Measurements from ENCODE around the gene ENAM.
"Not testable (repeated sequence)": the region's sequence is repeated elsewhere in the genome, so short reads cannot be mapped to it uniquely, and the experiment has no call there.

Gene ENAM

GRCh38 chr4:70681704-70682103 is 53.2 kb downstream of the ENAM start:
- Histone ChIP-seq H3K4me3 (replicated peaks; ENCODE audit: low read depth, low read length) (no peak overlapping the region), H3K36me3 (ENCODE audit: control insufficient read depth, insufficient read depth, low read length) (no peaks in the 10 kb centered on the region), H3K27me3 (replicated peaks; ENCODE audit: control insufficient read depth, insufficient read depth, low read length) (no peaks in the 10 kb centered on the region)
- TF ChIP-seq, protein P1, sequence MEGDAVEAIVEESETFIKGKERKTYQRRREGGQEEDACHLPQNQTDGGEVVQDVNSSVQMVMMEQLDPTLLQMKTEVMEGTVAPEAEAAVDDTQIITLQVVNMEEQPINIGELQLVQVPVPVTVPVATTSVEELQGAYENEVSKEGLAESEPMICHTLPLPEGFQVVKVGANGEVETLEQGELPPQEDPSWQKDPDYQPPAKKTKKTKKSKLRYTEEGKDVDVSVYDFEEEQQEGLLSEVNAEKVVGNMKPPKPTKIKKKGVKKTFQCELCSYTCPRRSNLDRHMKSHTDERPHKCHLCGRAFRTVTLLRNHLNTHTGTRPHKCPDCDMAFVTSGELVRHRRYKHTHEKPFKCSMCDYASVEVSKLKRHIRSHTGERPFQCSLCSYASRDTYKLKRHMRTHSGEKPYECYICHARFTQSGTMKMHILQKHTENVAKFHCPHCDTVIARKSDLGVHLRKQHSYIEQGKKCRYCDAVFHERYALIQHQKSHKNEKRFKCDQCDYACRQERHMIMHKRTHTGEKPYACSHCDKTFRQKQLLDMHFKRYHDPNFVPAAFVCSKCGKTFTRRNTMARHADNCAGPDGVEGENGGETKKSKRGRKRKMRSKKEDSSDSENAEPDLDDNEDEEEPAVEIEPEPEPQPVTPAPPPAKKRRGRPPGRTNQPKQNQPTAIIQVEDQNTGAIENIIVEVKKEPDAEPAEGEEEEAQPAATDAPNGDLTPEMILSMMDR (IDR thresholded peaks at IDR 0.05; ENCODE audit: insufficient read depth, low read length, poor library complexity, severe bottlenecking), result no peak
- peak; percentile 57 for DNase-seq (ENCODE audit: extremely low read depth, insufficient read length)

- not testable (repeated sequence) for DNase-seq (ENCODE audit: extremely low read depth, insufficient read length); H3K4me3 ChIP-seq (replicated peaks; ENCODE audit: low read depth, low read length); H3K36me3 ChIP-seq (ENCODE audit: control insufficient read depth, insufficient read depth, low read length); H3K27me3 ChIP-seq (replicated peaks; ENCODE audit: control insufficient read depth, insufficient read depth, low read length)
Observed at GRCh38 chr4:70682142-70682541, 53.6 kb downstream of the ENAM start.

DNA sequence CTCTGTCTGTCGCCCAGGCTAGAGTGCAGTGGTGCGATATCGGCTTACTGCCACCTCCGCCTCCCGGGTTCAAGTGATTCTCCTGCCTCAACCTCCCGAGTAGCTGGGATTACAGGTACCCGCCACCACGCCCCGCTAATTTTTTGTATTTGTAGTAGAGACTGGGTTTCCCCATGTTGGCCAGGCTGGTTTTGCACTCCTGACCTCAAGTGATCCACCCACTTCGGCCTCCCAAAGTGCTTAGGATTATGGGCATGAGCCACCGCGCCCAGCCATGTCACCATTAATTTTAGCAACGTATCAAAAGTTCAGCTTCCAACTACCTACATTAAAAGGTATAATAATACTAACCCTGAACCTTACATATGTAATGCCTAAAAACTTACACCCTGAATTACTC is 58.8 kb downstream of the ENAM start:
- TF ChIP-seq, protein P1 (IDR thresholded peaks at IDR 0.05; ENCODE audit: insufficient read depth, low read length, poor library complexity, severe bottlenecking), result no peak
- peak overlapping the region; percentile 96 for H3K4me3 ChIP-seq (replicated peaks; ENCODE audit: low read depth, low read length)
- no peak for DNase-seq (ENCODE audit: extremely low read depth, insufficient read length)
- H3K36me3 ChIP-seq (ENCODE audit: control insufficient read depth, insufficient read depth, low read length), result no peaks in the 10 kb centered on the region
- H3K27me3 ChIP-seq (replicated peaks; ENCODE audit: control insufficient read depth, insufficient read depth, low read length), result no peaks in the 10 kb centered on the region

- peak; percentile 93 for DNase-seq (ENCODE audit: extremely low read depth, insufficient read length)
- TF ChIP-seq, protein P1 (IDR thresholded peaks at IDR 0.05; ENCODE audit: insufficient read depth, low read length, poor library complexity, severe bottlenecking), result peak; percentile 98
- H3K36me3 ChIP-seq (ENCODE audit: control insufficient read depth, insufficient read depth, low read length), result no peaks in the 10 kb centered on the region
- no peaks in the 10 kb centered on the region for H3K27me3 ChIP-seq (replicated peaks; ENCODE audit: control insufficient read depth, insufficient read depth, low read length)
- H3K4me3 ChIP-seq (replicated peaks; ENCODE audit: low read depth, low read length), result peak within 1 kb of the TSS; percentile 96
Observed at GRCh38 chr4:70687821-70688794, 59.6 kb downstream of the ENAM start, which contains the start of gene UTP3. TSS of gene UTP3 (plus strand) at chr4:70688532. CDS start at chr4:70688678, 146 bp downstream.

DNA sequence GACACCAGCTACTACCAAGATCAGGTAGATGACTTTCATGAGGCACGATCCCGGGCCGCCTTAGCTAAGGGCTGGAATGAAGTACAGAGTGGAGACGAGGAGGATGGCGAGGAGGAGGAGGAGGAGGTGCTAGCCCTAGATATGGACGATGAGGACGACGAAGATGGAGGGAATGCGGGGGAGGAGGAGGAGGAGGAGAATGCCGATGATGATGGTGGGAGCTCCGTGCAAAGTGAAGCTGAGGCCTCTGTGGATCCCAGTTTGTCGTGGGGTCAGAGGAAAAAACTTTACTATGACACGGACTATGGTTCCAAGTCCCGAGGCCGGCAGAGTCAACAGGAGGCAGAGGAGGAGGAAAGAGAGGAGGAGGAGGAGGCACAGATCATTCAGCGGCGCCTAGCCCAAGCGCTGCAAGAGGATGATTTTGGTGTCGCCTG is 60.3 kb downstream of the ENAM start:
- no peak for DNase-seq (ENCODE audit: extremely low read depth, insufficient read length)
- TF ChIP-seq, protein P1 (IDR thresholded peaks at IDR 0.05; ENCODE audit: insufficient read depth, low read length, poor library complexity, severe bottlenecking), result no peak
- Histone ChIP-seq H3K36me3 (ENCODE audit: control insufficient read depth, insufficient read depth, low read length) (no peaks in the 10 kb centered on the region), H3K4me3 (replicated peaks; ENCODE audit: low read depth, low read length) (peak overlapping the region; percentile 96), H3K27me3 (replicated peaks; ENCODE audit: control insufficient read depth, insufficient read depth, low read length) (no peaks in the 10 kb centered on the region)

- Histone ChIP-seq H3K36me3 (ENCODE audit: control insufficient read depth, insufficient read depth, low read length) (no peaks in the 10 kb centered on the region), H3K27me3 (replicated peaks; ENCODE audit: control insufficient read depth, insufficient read depth, low read length) (no peaks in the 10 kb centered on the region), H3K4me3 (replicated peaks; ENCODE audit: low read depth, low read length) (peak overlapping the region; percentile 22; the same call in 1 of the 2 replicates)
- no peak for DNase-seq (ENCODE audit: extremely low read depth, insufficient read length)
- TF ChIP-seq, protein P1 (IDR thresholded peaks at IDR 0.05; ENCODE audit: insufficient read depth, low read length, poor library complexity, severe bottlenecking), result no peak
Observed at GRCh38 chr4:70691661-70692060, 63.1 kb downstream of the ENAM start.

- H3K36me3 ChIP-seq (ENCODE audit: control insufficient read depth, insufficient read depth, low read length); DNase-seq (ENCODE audit: extremely low read depth, insufficient read length); H3K4me3 ChIP-seq (replicated peaks; ENCODE audit: low read depth, low read length); H3K27me3 ChIP-seq (replicated peaks; ENCODE audit: control insufficient read depth, insufficient read depth, low read length): not testable (repeated sequence)
Observed at GRCh38 chr4:70694633-70695032, 66.1 kb downstream of the ENAM start.

Measured in GM06990 (cell line).